HG03469 (cell line): ENCODE data around the gene SKP1.

Source experiments
- ATAC-seq: cut with Tn5 transposase; IDR thresholded peaks from one replicate; pipeline ENCODE4 v1.9.1; 2021; ENCODE audit warnings: mild to moderate bottlenecking, moderate library complexity, moderate number of reproducible peaks; ENCODE audit not compliant: unreplicated experiment

Gene SKP1

GRCh38 chr5:134130239-134130945 is 46.4 kb downstream of the SKP1 start:
- ATAC-seq, result no peak

DNA sequence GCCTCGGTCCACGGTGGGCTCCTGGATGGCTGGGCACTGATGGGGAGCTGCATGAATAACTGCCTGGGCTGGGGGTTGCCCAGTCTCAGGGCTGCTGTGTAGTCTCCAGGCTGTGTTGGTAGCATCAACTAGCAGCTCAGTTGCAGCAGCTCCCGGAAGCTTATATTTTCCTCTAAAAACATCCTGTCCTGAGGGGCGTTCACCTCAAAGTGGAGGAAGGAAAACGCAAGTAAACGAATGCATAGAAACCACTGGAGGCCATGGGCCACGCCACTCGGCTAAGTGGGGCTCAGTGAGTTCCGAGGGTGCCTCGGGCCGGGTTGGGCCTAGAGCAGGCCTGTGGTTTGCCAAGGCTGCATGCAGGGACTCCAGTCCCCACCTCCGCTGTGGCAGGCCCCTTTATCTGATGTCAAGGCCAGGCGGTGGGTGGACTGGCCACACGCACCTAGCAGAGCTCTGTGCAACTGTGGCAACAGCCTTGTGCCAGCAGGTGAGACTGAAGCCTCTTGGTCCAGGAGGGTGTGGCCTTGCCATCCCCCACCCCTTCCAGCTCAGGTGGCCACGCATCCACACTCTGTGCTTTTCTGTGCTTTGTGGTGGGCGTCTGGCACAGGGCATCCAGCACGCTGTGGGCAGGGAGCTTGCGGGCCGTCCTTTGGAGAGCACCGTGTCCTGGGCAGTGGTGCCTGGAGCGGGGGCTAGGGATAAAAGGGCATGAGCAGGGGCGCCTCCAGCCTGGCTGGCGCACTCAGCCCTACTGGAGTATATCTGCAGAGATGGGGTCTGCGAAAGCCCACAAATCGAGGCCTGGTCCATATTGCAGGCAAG is 47.1 kb downstream of the SKP1 start:
- no peak for ATAC-seq

- ATAC-seq, result no peak
Observed at GRCh38 chr5:134128648-134128995, 48.1 kb downstream of the SKP1 start.

- no peak for ATAC-seq
Observed at GRCh38 chr5:134127988-134128647, 48.6 kb downstream of the SKP1 start.

GRCh38 chr5:134127376-134127861 is 49.3 kb downstream of the SKP1 start:
- ATAC-seq, result no peak

DNA sequence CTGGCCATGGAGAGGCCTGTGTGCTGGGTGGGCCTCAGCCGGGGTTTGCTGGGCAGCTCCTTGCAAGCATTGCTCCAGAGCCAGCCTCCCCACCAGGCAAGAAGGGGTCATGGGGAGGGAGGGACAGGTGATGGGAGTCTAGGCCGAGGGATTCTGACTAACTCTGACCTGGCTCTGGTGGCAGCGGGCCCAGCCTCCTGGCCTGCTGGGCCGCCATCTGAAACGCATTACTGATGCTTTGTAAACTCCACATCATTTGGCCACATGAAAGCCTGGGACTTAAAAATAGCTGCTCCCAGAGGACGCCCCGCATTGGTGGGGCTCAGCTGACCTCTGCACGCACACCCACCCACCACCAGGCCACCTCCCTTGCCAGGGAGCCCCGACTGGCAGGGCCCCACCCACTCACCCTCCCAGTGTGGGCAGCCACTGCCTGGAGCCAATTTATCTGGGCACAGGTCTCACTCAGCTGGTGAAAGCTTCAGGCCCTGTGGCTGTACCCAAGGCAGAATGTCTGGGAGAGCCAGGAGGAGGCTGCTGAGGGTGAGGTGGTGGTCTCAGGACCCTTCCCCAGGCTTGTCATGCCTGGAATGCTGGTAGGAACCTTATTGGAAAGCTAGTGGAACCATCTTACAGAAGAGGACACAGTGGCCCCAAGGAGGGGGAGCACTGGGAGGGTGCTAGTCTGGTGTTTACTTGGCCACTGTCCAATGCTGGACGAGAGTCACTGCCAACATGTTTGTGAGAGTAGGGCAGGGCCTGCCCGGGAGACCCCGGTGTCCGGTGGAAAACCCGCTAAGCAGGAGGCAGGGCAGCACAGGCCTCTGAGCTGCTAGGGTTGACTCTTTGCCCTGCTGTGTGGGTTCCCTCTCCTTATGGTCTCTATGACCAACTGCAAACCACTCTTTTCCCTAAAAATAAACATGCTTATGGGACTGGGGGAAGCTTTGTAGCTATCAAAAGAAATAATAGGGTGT is 51.4 kb downstream of the SKP1 start:
- ATAC-seq, result no peak

GRCh38 chr5:134124289-134125038 is 52.3 kb downstream of the SKP1 start:
- no peak for ATAC-seq

DNA sequence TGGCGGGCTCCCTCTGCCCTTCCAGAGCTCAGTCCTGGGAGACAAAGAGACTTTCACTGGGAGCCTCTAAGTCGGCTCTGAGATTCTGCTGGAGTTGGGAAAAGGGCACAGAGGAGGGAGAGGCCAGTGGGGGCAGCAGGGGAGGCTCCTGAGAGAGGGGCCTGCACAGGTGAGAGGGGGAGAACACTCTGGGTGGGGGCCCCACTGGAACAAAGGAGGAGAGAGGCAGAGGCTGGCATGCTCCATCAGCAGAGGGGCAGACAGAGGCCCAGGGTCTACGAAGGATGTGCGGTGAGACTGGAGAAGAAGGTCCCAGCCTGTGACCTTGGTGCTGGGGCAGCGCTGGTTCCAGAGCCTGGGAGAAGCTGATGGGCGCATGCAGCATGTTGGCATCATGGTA is 53.4 kb downstream of the SKP1 start:
- ATAC-seq, result no peak

GRCh38 chr5:134122530-134122929 is 54.2 kb downstream of the SKP1 start:
- no peak for ATAC-seq

DNA sequence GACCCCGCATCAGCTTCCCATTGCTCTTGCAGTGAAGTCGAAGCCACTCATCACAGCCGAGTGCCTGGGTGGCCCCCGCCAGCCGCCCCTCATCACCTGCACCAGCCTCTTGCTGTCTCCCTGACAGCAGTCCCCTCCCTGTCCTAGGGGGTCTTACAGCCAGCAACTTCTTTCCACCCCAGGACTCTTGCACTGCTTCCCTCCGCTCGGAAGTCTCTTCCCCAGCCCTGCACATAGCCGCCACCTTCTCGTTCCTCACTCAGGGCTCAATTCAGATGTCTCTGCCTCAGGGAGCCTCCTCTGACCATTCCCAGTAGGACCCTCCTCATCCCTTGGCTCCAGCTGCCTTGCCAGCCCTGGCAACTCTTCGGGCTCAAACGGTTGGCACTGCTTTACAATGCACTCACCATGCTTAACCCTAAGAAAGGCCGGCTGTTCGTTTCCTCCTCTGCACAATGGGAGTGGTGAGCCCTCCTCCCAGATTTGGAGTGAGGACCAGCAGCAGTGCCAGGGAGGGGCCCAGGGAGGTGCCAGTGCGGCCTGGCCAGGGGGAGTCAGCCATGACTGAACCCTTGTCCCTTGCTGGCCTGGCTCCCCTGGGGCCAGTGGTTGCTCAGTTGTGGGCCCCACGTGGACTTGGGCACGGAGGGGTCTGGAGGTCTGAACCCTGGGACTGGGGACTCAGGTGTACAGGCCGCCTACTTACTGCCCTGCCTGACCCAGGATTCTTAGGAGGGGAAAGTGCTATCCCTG is 56.2 kb downstream of the SKP1 start:
- no peak for ATAC-seq

DNA sequence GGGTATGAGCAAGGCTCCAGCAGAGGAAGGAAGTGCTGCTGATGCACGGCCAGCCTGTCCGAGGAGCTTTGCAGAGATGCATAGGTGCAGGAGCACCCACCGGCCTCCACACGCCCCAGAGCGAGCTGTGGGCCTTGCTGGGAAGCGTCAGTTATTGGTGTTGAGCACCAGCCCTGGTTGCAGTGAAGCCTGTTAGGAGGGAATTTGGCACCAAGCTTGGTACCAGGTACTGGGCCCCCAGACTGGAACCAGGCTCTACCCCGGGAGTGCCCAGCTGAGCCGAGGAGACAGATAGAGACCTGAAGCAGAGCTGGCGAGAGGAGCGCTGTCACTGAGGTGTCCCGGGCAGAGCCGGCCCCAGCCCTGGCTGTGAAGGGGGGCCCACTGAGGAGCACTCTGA is 57.0 kb downstream of the SKP1 start:
- ATAC-seq, result no peak

GRCh38 chr5:134118212-134118835 is 58.4 kb downstream of the SKP1 start:
- ATAC-seq, result no peak

GRCh38 chr5:134116789-134117761 is 59.7 kb downstream of the SKP1 start:
- no peak for ATAC-seq

- ATAC-seq, result no peak
Observed at GRCh38 chr5:134116286-134116685, 60.5 kb downstream of the SKP1 start.

GRCh38 chr5:134115806-134116175 is 61.0 kb downstream of the SKP1 start:
- ATAC-seq, result no peak

- no peak for ATAC-seq
Observed at GRCh38 chr5:134114886-134115805, 61.6 kb downstream of the SKP1 start.
